ENCODE data around the gene FUT4. TPM values are rescaled to one million over a fixed set of nuclear protein-coding genes. Genes with fewer than 3 reads are reported as not detected.

Gene FUT4
- total and polyA plus RNA-seq, 7 donors: 0.37 to 2.2 (median 1.2) TPM

DNA sequence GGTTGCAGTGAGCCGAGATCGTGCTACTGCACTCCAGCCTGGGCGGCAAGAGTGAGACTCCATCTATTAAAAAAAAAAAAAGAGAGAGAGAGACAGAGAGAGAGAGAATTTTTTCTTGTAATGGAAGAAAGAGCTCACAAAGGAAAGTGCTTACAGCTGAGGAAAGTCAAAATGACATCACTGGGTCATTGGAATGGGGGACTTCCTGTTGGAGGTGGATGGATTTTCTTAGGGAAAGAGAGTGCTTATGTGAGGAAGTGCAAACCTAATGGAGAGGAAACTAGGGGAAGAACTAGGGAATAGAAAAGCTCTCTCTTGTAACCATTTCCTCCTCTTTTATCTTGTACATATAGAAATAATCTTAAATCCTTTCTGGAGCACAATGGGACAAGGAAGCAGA is 17.1 kb downstream of the FUT4 start:
- H3K36me3 ChIP-seq (ENCODE audit: insufficient read depth in 1 of 2, low read depth in 1 of 2): no peaks in the 10 kb centered on the region
- no peak overlapping the region for H3K27ac ChIP-seq
- no peaks in the 10 kb centered on the region for H3K4me1 ChIP-seq
- no peak overlapping the region for H3K4me3 ChIP-seq
- H3K9me3 ChIP-seq: no peaks in the 10 kb centered on the region
- no peaks in the 10 kb centered on the region for H3K27me3 ChIP-seq (ENCODE audit: insufficient read depth in 3 of 3, low read length in 2 of 3)
- WGBS, 3 donors: 94 to 98% (median 94%) methylated on average over 3 of the region's 3 CpGs
- no peak for DNase-seq
- TF ChIP-seq, protein P1, sequence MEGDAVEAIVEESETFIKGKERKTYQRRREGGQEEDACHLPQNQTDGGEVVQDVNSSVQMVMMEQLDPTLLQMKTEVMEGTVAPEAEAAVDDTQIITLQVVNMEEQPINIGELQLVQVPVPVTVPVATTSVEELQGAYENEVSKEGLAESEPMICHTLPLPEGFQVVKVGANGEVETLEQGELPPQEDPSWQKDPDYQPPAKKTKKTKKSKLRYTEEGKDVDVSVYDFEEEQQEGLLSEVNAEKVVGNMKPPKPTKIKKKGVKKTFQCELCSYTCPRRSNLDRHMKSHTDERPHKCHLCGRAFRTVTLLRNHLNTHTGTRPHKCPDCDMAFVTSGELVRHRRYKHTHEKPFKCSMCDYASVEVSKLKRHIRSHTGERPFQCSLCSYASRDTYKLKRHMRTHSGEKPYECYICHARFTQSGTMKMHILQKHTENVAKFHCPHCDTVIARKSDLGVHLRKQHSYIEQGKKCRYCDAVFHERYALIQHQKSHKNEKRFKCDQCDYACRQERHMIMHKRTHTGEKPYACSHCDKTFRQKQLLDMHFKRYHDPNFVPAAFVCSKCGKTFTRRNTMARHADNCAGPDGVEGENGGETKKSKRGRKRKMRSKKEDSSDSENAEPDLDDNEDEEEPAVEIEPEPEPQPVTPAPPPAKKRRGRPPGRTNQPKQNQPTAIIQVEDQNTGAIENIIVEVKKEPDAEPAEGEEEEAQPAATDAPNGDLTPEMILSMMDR (IDR thresholded peaks at IDR 0.05): no peak
- ATAC-seq: no peak
- intact Hi-C loops (cut with DNase I): loop anchor here in 1 of 2 donors (5.0 kb wide), 1 partner anchor 39 kb away; no protein-coding TSS in a partner anchor

DNA sequence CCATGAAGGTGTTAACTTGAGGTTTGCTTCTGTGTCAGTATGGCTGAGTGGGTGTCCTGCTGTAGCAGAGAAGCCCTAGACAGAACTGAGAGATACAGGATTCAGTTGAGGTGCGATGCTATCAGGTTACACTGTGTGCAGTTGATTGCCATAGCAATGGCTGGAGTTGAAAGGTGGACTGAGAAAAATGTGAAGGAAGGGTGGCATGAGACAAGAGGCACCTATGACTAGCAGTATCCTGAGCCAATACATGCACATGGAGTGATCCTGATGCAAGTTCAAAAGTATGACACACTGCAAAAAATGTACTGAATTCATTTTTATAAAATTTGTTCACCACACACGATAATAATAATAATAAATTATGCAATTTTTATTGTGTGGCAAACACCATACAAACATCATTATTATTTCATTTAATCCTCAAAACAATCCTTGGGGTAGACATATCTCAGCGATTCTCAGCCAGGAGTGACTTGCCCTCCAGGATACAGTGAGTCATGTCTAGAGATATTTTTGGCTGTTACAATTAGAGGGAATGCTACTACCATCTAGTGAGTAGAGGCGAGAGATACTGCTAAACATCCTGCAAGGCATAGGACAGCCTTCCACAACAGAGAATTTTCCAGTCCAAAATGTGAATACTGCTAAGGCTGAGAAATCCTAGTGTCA is 19.6 kb downstream of the FUT4 start:
- WGBS, 3 donors: 58 to 61% (median 61%) methylated on average over 4 of the region's 4 CpGs
- Histone ChIP-seq H3K36me3 (ENCODE audit: insufficient read depth in 1 of 2, low read depth in 1 of 2) (no peaks in the 10 kb centered on the region), H3K4me3 (no peak overlapping the region), H3K9me3 (no peaks in the 10 kb centered on the region), H3K27ac (no peak overlapping the region), H3K27me3 (ENCODE audit: insufficient read depth in 3 of 3, low read length in 2 of 3) (no peaks in the 10 kb centered on the region), H3K4me1 (no peaks in the 10 kb centered on the region)
- no peak for DNase-seq
- peak; percentile 85 to 99 (median 94) for ATAC-seq
- TF ChIP-seq, protein P1 (IDR thresholded peaks at IDR 0.05): peak; percentile 36
- intact Hi-C loops (cut with DNase I): loop anchor here (2.0 to 5.0 kb wide), 2 partner anchors 41 to 43 kb away; no protein-coding TSS in a partner anchor

DNA sequence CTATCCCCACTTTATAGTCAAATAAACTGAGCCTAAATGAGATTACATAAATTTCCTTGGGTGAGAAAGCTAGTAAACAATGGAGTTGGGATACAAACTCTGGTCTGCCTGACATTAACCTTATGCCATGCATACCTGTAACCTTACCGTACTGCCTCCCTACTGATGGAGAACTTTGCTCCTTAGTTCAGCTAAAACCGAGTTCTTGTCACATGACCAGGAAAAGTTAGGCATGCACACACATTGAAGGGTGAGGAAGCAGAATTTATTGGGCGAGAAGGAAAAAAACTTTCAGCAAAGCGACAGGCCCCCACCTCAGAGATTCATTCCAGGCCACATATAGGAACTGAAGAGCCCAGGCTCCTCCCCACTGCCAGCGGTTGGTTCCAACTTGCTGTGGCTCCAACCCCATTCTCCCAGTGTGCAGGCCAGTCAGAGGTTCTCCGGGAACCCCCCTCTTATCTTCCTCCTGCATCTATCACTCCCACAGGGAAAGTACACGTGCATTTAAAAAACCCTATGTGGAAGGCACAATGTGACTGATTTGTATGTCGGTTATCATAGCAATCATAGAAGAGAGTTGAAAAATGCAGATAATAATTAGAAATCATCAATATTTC is 20.2 kb downstream of the FUT4 start:
- TF ChIP-seq, protein P1 (IDR thresholded peaks at IDR 0.05): no peak
- DNase-seq (no peak), ATAC-seq (no peak)
- Histone ChIP-seq H3K27ac (no peak overlapping the region), H3K27me3 (ENCODE audit: insufficient read depth in 3 of 3, low read length in 2 of 3) (no peaks in the 10 kb centered on the region), H3K9me3 (no peaks in the 10 kb centered on the region), H3K4me3 (no peak overlapping the region), H3K36me3 (ENCODE audit: insufficient read depth in 1 of 2, low read depth in 1 of 2) (no peaks in the 10 kb centered on the region), H3K4me1 (no peaks in the 10 kb centered on the region)
- intact Hi-C loops (cut with DNase I): loop anchor here (2.0 to 5.0 kb wide), 2 partner anchors 42 to 43 kb away; no protein-coding TSS in a partner anchor
- 80 to 87% (median 81%) methylated on average over 8 of the region's 8 CpGs for WGBS, 3 donors

DNA sequence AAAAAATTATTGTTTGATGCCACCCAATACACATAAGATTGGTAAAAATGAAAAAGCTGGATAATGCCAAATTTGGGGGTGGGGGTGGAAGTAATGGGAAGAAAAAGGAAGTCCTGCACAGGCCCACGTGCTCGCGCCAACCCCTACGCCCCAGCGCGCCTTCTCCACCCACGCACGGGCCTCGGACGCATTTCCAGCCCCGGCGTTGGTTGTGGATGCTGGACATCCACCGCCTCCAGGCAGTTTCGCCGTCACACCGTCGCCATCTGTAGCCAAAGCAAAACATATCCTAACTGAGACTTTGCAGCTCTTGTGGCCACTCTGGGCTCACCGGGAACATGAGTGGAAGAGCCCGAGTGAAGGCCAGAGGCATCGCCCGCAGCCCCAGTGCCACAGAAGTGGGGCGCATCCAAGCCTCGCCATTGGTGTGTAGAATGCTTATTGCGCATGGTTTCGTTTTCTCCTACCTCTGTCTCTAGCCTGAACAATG is 23.5 kb downstream of the FUT4 start, which contains the start of gene PIWIL4:
TSS of gene PIWIL4 (plus strand) at position 188 of the 490 bp plus-strand sequence. CDS start at position 339, 151 bp downstream.
- no peaks in the 10 kb centered on the region for H3K9me3 ChIP-seq
- no peak within 1 kb of the TSS for H3K4me3 ChIP-seq
- 93 to 94% (median 94%) methylated on average over 25 of the region's 25 CpGs for WGBS, 3 donors
- no peak within 1 kb of the TSS for H3K27ac ChIP-seq
- ATAC-seq (no peak), DNase-seq (no peak)
- no peaks in the 10 kb centered on the region for H3K4me1 ChIP-seq
- H3K36me3 ChIP-seq (ENCODE audit: insufficient read depth in 1 of 2, low read depth in 1 of 2): no peaks in the 10 kb centered on the region
- TF ChIP-seq, protein P1 (IDR thresholded peaks at IDR 0.05): no peak
- intact Hi-C loops (cut with DNase I): no loop called here
- no peaks in the 10 kb centered on the region for H3K27me3 ChIP-seq (ENCODE audit: insufficient read depth in 3 of 3, low read length in 2 of 3)

All from psoas muscle (tissue), 8 donors.